HepG2 (cell line): ENCODE results near the gene TCFL5. TPM values are rescaled to one million over a fixed set of nuclear protein-coding genes. Genes with fewer than 3 reads are reported as not detected.

Experiments used
- ATAC-seq: fragments of 200-7000 bp; cut with Tn5 transposase; 3 replicates; pipeline ENCODE4 v1.9.1; 2020; ENCODE audit warnings: mild to moderate bottlenecking, moderate library complexity
- BruUV-seq: library from RNA; stranded (reverse); fragments of 400-500 nt; replicated peaks from 2 replicates; lab custom pipeline; 2021; lab: Mats Ljungman, UMichigan
- CTCF ChIA-PET: fragments of 300-600 bp; formaldehyde crosslinking; extraction: SDS; loops from one replicate; lab custom pipeline; 2021; ENCODE audit warnings: low total read pairs, inconsistent platforms, low intra/inter-chr PET ratio; lab: Yijun Ruan, JAX
- POLR2A ChIA-PET: fragments of 350-600 bp; sonication (Branson Sonifier 250); formaldehyde crosslinking; loops from one replicate; lab custom pipeline; 2020; ENCODE audit warnings: antibody characterized with exemption, inconsistent platforms; lab: Yijun Ruan, JAX
- DNase-seq: peaks from one replicate; pipeline ENCODE4 v3.0.0-alpha.2; 2015; ENCODE audit warnings: low spot score
- FAIRE-seq: peaks from 3 replicates; lab custom pipeline; 2011; peaks lifted over from hg19 to GRCh38; lab: Jason Lieb, UNC
- H2AFZ ChIP-seq: one replicate; pipeline ENCODE4 v1.6.1; 2011; ENCODE audit warnings: low read length, inconsistent platforms
- H3K27ac ChIP-seq: fragments of 300-600 bp; 3 replicates; pipeline ENCODE4 v1.8.0; 2011; ENCODE audit warnings: mixed run types, mild to moderate bottlenecking, mixed read lengths, low read length, inconsistent platforms; ENCODE audit not compliant: insufficient read depth; ENCODE audit errors: extremely low read length
- H3K27me3 ChIP-seq, 2 experiments: fragments of 200-600 bp in 1 of 2; 2 replicates in 1 of 2; 3 replicates in 1 of 2; pipeline versions ENCODE4 v1.6.0 to v1.8.0; 2011; ENCODE audit warnings: low read length in 2 of 2, mild to moderate bottlenecking in 2 of 2, moderate library complexity in 2 of 2, inconsistent platforms in 1 of 2; ENCODE audit not compliant: insufficient read depth in 2 of 2, control insufficient read depth in 1 of 2
- H3K36me3 ChIP-seq, 2 experiments: fragments of 200-600 bp in 1 of 2; replicated peaks in 1 of 2; 2 replicates in 1 of 2; 3 replicates in 1 of 2; pipeline versions ENCODE4 v1.5.1 to v1.8.0; 2011; ENCODE audit warnings: low read length in 2 of 2, inconsistent platforms in 1 of 2; ENCODE audit not compliant: insufficient read depth in 2 of 2, control insufficient read depth in 1 of 2
- H3K4me1 ChIP-seq: 2 replicates; pipeline ENCODE4 v1.5.1; 2012; ENCODE audit warnings: low read length, inconsistent platforms; ENCODE audit not compliant: insufficient read depth
- H3K4me2 ChIP-seq: 2 replicates; pipeline ENCODE4 v1.6.0; 2011; ENCODE audit warnings: low read depth, low read length, inconsistent platforms
- H3K4me3 ChIP-seq, 3 experiments: fragments of 200-600 bp in 1 of 3; sonication (generic), shearing (Covaris generic) in 1 of 3; replicated peaks in 1 of 3; 2 replicates each; pipeline ENCODE4 v1.5.1; 2011 to 2016; ENCODE audit warnings: low read length in 3 of 3, inconsistent platforms in 2 of 3, low read depth in 2 of 3, mild to moderate bottlenecking in 2 of 3, control low read depth in 1 of 3, mixed read lengths in 1 of 3; ENCODE audit not compliant: insufficient read depth in 1 of 3
- H3K79me2 ChIP-seq: one replicate; pipeline ENCODE4 v1.6.1; 2011; ENCODE audit warnings: low read length, inconsistent platforms; ENCODE audit not compliant: insufficient read depth
- H3K9ac ChIP-seq: 2 replicates; pipeline ENCODE4 v1.6.0; 2011; ENCODE audit warnings: mild to moderate bottlenecking, low read depth, low read length, inconsistent platforms; ENCODE audit not compliant: insufficient read depth
- H3K9me3 ChIP-seq: 2 replicates; pipeline ENCODE4 v1.5.1; 2012; ENCODE audit warnings: mild to moderate bottlenecking, low read length
- H4K20me1 ChIP-seq: 2 replicates; pipeline ENCODE4 v1.6.0; 2011; ENCODE audit warnings: inconsistent platforms, mild to moderate bottlenecking, low read length, moderate library complexity; ENCODE audit not compliant: insufficient read depth
- AGO2 ChIP-seq: fragments of 200-400 bp; formaldehyde crosslinking; optimal IDR thresholded peaks from 2 replicates; pipeline ENCODE3; 2017; ENCODE audit warnings: mild to moderate bottlenecking, low read depth, low read length, moderate library complexity
- CBFB ChIP-seq: sonication (generic); formaldehyde crosslinking; IDR thresholded peaks from 2 replicates; pipeline ENCODE4 v1.4.0; 2020; ENCODE audit warnings: missing genetic modification reagents
- ESRRA ChIP-seq: sonication (generic); formaldehyde crosslinking; IDR thresholded peaks from 2 replicates; pipeline ENCODE4 v1.5.1; 2020; ENCODE audit warnings: mild to moderate bottlenecking, low read depth, missing genetic modification reagents
- FOXA1 ChIP-seq, 2 experiments: fragments of 450-650 bp in 1 of 2; sonication (generic) in 1 of 2; formaldehyde crosslinking in 1 of 2; IDR thresholded peaks; 2 replicates each; pipeline versions ENCODE4 v1.4.0 to v1.6.1; 2016 to 2020; ENCODE audit warnings: missing genetic modification reagents in 1 of 2
- GATAD2A ChIP-seq: IDR thresholded peaks from 2 replicates; pipeline ENCODE4 v1.6.1; 2016
- HMGXB3 ChIP-seq: sonication (generic); formaldehyde crosslinking; IDR thresholded peaks from 2 replicates; pipeline ENCODE4 v1.4.0; 2020; ENCODE audit warnings: missing genetic modification reagents, borderline replicate concordance
- HOXA7 ChIP-seq: sonication (generic); formaldehyde crosslinking; IDR thresholded peaks from 2 replicates; pipeline ENCODE4 v1.8.1; 2022; ENCODE audit warnings: mild to moderate bottlenecking, missing genetic modification reagents, moderate library complexity
- NR2F1 ChIP-seq, 2 experiments: fragments of 450-650 bp in 1 of 2; formaldehyde crosslinking in 1 of 2; IDR thresholded peaks; 2 replicates each; pipeline versions ENCODE4 v1.5.0 to v1.6.1; 2016 to 2020; ENCODE audit warnings: mild to moderate bottlenecking in 1 of 2, missing compliant biosample characterization in 1 of 2, missing genetic modification reagents in 1 of 2, moderate library complexity in 1 of 2
- PRDM15 ChIP-seq: sonication (generic); formaldehyde crosslinking; IDR thresholded peaks from 2 replicates; pipeline ENCODE4 v1.4.0; 2020; ENCODE audit warnings: missing genetic modification reagents
- SATB2 ChIP-seq: sonication (generic); formaldehyde crosslinking; IDR thresholded peaks from 2 replicates; pipeline ENCODE4 v1.5.0; 2020; ENCODE audit warnings: missing genetic modification reagents
- TOPORS ChIP-seq: sonication (generic); formaldehyde crosslinking; IDR thresholded peaks from 2 replicates; pipeline ENCODE4 v1.8.0; 2023; ENCODE audit warnings: mild to moderate bottlenecking, missing genetic modification reagents
- TRIM24 ChIP-seq: sonication (generic); formaldehyde crosslinking; IDR thresholded peaks from 2 replicates; pipeline ENCODE4 v1.8.0; 2022; ENCODE audit warnings: mild to moderate bottlenecking, missing genetic modification reagents
- ZBTB26 ChIP-seq: IDR thresholded peaks from 2 replicates; pipeline ENCODE4 v1.6.1; 2016; ENCODE audit warnings: missing compliant biosample characterization, missing genetic modification reagents, borderline replicate concordance
- ZC3H13 ChIP-seq: sonication (generic); formaldehyde crosslinking; IDR thresholded peaks from 2 replicates; pipeline ENCODE4 v1.8.1; 2023; ENCODE audit warnings: mild to moderate bottlenecking, missing genetic modification reagents, moderate library complexity
- ZNF547 ChIP-seq: sonication (generic); formaldehyde crosslinking; IDR thresholded peaks from 2 replicates; pipeline ENCODE4 v1.5.1; 2020; ENCODE audit warnings: mild to moderate bottlenecking, missing genetic modification reagents
- ZNF768 ChIP-seq: sonication (generic); formaldehyde crosslinking; IDR thresholded peaks from 2 replicates; pipeline ENCODE4 v1.4.0; 2020; ENCODE audit warnings: missing genetic modification reagents
- WGBS: methylation state at CpG from one replicate; pipeline ENCODE4 v1.1.6; 2017; ENCODE audit warnings: low lambda C conversion rate; 5-methylcytosine and 5-hydroxymethylcytosine counted together
- in situ Hi-C: cut with HindIII; loops from 2 replicates; pipeline ENCODE4 v1.10.0; 2017; ENCODE audit warnings: low pct_unique_long_range_greater_than_20kb; ENCODE audit not compliant: extremely low pct_ligation_motif_present
- intact Hi-C: fragments of 100-400 bp; cut with micrococcal nuclease; formaldehyde crosslinking; loops from one replicate; pipeline ENCODE4 v1.10.0; 2022; ENCODE audit not compliant: unreplicated experiment
- polyA plus RNA-seq, 8 experiments: library from polyadenylated mRNA; depleted of rRNA in 3 of 8; stranded (reverse) in 7 of 8; unstranded in 1 of 8; fragments of >200 nt; fragmentation: Illumina TruSeq in 4 of 8; extraction: Trizol in 4 of 8; gene quantifications; 2 replicates each; pipeline versions ENCODE4 v1.2.1 to v1.2.3, GENCODE V29; 2011 to 2016; ENCODE audit warnings: low read depth in 4 of 8, missing spikeins in 1 of 8, mixed read lengths in 1 of 8; ENCODE audit not compliant: insufficient read depth in 1 of 8
- total RNA-seq, 5 experiments: library from RNA; depleted of rRNA; stranded (reverse); fragments of >200 nt; fragmentation: Illumina TruSeq; extraction: Trizol; gene quantifications; 2 replicates each; pipeline ENCODE4 v1.2.3, GENCODE V29; 2016; ENCODE audit warnings: low read depth in 1 of 5

The TCFL5 gene
- total and polyA plus RNA-seq, 2 of the 13 experiments (the other 11 are each of a cell fraction or from before 2014, with no cell fraction given), result 14.8 to 20.0 TPM

- Histone ChIP-seq H3K9ac (no peak overlapping the region), H4K20me1 (peaks cover 31% of the 10 kb centered on the region), H3K4me3 (no peak overlapping the region), H3K36me3 (peaks cover 65 to 97% of the 10 kb centered on the region in 2 experiments), H3K4me1 (peaks cover 3% of the 10 kb centered on the region; the same call in 1 of the 2 replicates), H3K4me2 (no peak overlapping the region), H3K79me2 (peaks cover 42% of the 10 kb centered on the region), H3K9me3 (no peaks in the 10 kb centered on the region), H3K27me3 (no peaks in the 10 kb centered on the region), H2AFZ (no peak overlapping the region), H3K27ac (no peak overlapping the region)
- ChIA-PET POLR2A (interaction anchor here (1.1 kb wide), 1 partner anchor 31 kb away, joined by 3 read pairs; no protein-coding TSS in a partner anchor), CTCF (no interaction called here)
- in situ Hi-C loops, result no loop called here
- FAIRE-seq (no peak), DNase-seq (no peak), ATAC-seq (no peak)
- WGBS, result 97% methylated on average over 16 of the region's 16 CpGs
- no TSS peak for BruUV-seq
- intact Hi-C loops, result no loop called here
- TF ChIP-seq ZC3H13 (CRISPR knock-in tag) (0 out of 2 replicates have a peak, but pooled peaks have one; percentile 12), TOPORS (CRISPR knock-in tag) (no peak), NR2F1 (CRISPR knock-in tag; IDR thresholded peaks at IDR 0.05) (no peak), HOXA7 (CRISPR knock-in tag) (no peak), FOXA1 (IDR thresholded peaks at IDR 0.05) (no peak), FOXA1 (CRISPR knock-in tag; IDR thresholded peaks at IDR 0.05) (no peak), AGO2 (peak; percentile 91), GATAD2A (CRISPR knock-in tag) (no peak), PRDM15 (CRISPR knock-in tag) (no peak), CBFB (no peak), ZNF768 (no peak), HMGXB3 (CRISPR knock-in tag) (no peak), ESRRA (CRISPR knock-in tag) (no peak), ZBTB26 (CRISPR knock-in tag) (no peak), SATB2 (CRISPR knock-in tag) (no peak), TRIM24 (CRISPR knock-in tag) (no peak), ZNF547 (CRISPR knock-in tag) (no peak)
Observed at GRCh38 chr20:62906209-62906608, 44.6 kb upstream of the TCFL5 start.
